GM12891 (cell line): Measurements from ENCODE around the gene PKD1L1.

Experiments
- DNase-seq: peaks from one replicate; pipeline ENCODE4 v3.0.0; 2011; ENCODE audit warnings: low spot score; ENCODE audit not compliant: insufficient read length
- FAIRE-seq: peaks from 2 replicates; lab custom pipeline; 2011; peaks lifted over from hg19 to GRCh38; lab: Jason Lieb, UNC
- PAX5 ChIP-seq: IDR thresholded peaks from 2 replicates; pipeline ENCODE4 v1.6.1; 2011; ENCODE audit warnings: low read length, moderate library complexity, mild to moderate bottlenecking; ENCODE audit not compliant: insufficient read depth, severe bottlenecking
- POLR2A ChIP-seq: IDR thresholded peaks from 2 replicates; pipeline ENCODE4 v1.6.1; 2011; ENCODE audit warnings: low read depth, low read length, control low read depth
- POLR2AphosphoS5 ChIP-seq: IDR thresholded peaks from 2 replicates; pipeline ENCODE4 v1.6.1; 2011; ENCODE audit warnings: low read depth, low read length, control low read depth
- POU2F2 ChIP-seq: IDR thresholded peaks from 2 replicates; pipeline ENCODE4 v1.6.1; 2011; ENCODE audit warnings: low read depth, mild to moderate bottlenecking, control low read depth, low read length, moderate library complexity
- SPI1 ChIP-seq: IDR thresholded peaks from 2 replicates; pipeline ENCODE4 v1.6.1; 2011; ENCODE audit warnings: low read depth, low read length, control low read depth
- TAF1 ChIP-seq: IDR thresholded peaks from 2 replicates; pipeline ENCODE4 v1.6.1; 2011; ENCODE audit warnings: low read depth, low read length, control low read depth

Gene PKD1L1

DNA sequence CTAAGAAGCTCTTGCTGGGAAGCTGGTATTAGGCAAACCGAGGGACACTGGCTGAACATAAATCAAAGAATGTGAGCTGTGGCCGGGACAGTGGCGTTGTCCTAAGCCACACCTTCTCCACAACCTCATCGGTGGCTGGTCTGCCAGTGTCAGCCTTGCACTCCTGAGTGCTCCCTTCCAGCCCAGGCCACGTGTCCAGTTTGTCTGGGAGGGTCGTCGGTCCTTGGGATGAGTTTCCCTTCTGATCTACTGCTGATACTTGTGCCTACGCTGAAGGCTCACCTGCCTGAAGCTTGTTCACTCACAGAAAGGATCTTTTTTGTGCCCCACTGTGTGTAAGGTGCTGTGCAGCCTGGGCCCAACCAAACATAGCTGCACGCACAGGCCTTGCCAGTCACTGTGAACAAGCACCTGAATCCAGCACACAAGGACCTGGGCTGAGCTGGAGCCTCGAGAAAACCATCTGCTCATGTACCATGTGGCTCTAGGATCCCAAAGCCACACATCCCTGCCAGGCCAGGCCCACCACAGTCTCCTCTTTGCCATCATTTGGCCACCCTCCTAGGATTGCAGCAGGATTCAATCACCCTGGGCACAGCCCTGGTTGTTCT, 116.1 kb downstream of the PKD1L1 start:
- FAIRE-seq, result no peak
- TF ChIP-seq PAX5 (no peak), TAF1 (no peak), SPI1 (no peak), POLR2A (no peak), POU2F2 (no peak), POLR2AphosphoS5 (no peak)

DNA sequence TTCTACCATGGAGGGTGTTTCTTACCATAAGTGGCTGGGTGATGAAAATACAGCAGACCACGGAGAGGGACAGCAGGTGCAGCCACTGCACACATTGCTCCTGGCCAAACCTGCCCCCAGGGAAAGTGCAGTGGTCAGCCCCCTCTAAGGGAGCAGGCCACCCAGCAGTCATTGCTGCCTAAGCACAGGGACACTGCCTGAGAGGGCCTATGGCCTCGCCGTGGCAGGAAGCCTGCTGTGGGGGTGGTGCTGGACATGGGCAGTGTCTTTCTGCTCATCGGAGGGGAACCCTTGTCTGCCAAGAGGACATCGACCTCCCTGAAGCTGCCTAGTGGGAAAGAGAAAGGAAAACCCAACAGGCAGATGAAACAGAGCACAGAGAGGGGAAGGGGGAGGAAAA, 118.3 kb downstream of the PKD1L1 start:
- no peak for TF ChIP-seq POLR2AphosphoS5
- TF ChIP-seq POLR2A, result no peak
- no peak for TF ChIP-seq PAX5
- no peak for TF ChIP-seq SPI1
- no peak for TF ChIP-seq TAF1
- TF ChIP-seq POU2F2, result no peak
- DNase-seq, result no peak
- FAIRE-seq, result no peak

More for the DNA sequence above, 116.1 kb downstream of the PKD1L1 start:
- DNase-seq, result no peak

DNA sequence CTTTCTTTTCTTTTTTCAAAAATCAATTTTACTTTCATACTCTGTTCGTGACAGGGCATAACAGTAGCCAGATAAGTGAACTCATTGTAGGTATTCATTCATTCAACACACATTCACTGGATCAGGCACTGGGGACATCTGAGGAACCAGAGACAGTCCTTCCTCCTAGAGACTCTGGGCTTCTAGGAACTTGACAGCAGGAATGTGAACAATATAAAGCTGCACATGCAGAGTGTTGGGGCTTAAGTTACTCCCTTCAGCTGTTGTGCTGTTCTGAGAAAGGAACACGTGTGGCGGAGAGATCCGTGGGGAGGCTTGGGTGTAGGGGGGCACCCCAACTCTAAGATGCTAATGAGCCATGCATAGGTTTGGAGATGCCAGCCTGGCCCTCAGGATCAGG, 120.4 kb downstream of the PKD1L1 start:
- FAIRE-seq, result no peak

DNA sequence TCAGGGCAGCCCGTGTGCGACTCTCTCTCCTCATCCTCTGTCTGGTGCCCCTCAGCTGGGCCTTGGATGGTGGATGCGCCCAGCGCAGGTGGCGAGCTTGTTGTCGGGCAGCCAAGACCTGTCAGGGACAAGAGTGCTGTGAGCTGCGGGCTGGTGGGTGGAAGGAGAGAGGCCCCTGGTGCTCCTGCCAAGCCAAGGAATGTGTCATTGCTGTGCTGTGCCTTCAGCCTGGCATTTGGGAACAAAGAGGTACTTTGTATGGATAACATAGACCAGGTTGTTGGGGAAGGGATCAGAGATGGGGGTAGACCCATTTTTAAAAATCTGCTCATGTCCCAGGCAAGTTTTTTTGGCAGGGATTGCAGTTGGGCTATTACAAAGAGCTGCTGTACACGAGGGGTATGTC, 120.9 kb downstream of the PKD1L1 start:
- FAIRE-seq, result no peak
- TF ChIP-seq POU2F2 (no peak), SPI1 (no peak), POLR2AphosphoS5 (no peak), TAF1 (no peak), PAX5 (no peak), POLR2A (no peak)
- DNase-seq, result no peak

More for the DNA sequence above, 120.4 kb downstream of the PKD1L1 start:
- TF ChIP-seq TAF1 (no peak), SPI1 (no peak), PAX5 (no peak), POU2F2 (no peak), POLR2AphosphoS5 (no peak), POLR2A (no peak)
- no peak for DNase-seq

DNA sequence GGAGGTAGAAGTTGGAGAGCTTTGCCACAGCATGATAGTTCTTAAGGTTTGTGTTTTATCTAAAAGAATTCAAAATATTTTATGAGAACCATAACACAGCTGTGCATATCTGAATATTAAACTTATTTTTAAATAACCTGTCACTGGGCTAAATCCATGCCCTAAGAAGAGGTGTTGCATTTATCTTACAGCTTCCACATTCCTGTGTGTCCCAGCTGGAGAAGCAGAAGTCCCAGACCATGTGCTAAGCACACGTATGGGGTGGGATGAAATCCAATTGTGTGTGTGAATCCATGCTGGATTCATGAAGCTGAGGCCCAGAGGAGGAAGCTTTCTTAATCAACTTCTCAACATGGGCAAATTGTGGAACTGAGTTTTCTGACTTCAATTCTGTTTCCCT, 121.5 kb downstream of the PKD1L1 start:
- DNase-seq (no peak), FAIRE-seq (no peak)
- TF ChIP-seq TAF1 (no peak), PAX5 (no peak), POLR2A (no peak)

DNA sequence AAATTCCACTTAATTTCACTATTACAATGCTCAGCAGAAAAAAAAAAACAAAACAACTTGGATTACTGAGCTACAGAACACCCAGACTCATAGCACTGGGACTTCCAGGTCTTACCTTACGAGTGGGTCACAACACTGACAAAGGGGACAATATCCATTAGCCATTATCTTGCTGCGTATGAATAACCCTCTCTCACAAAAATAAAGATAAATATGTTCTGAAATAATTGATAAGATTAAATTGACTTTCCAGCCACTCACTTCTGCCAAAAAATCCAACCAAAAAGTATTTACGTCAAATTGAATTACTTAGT, 128.7 kb downstream of the PKD1L1 start:
- TF ChIP-seq SPI1 (no peak), POLR2A (no peak), PAX5 (no peak), TAF1 (no peak), POU2F2 (no peak)
- FAIRE-seq, result no peak
- DNase-seq, result no peak

DNA sequence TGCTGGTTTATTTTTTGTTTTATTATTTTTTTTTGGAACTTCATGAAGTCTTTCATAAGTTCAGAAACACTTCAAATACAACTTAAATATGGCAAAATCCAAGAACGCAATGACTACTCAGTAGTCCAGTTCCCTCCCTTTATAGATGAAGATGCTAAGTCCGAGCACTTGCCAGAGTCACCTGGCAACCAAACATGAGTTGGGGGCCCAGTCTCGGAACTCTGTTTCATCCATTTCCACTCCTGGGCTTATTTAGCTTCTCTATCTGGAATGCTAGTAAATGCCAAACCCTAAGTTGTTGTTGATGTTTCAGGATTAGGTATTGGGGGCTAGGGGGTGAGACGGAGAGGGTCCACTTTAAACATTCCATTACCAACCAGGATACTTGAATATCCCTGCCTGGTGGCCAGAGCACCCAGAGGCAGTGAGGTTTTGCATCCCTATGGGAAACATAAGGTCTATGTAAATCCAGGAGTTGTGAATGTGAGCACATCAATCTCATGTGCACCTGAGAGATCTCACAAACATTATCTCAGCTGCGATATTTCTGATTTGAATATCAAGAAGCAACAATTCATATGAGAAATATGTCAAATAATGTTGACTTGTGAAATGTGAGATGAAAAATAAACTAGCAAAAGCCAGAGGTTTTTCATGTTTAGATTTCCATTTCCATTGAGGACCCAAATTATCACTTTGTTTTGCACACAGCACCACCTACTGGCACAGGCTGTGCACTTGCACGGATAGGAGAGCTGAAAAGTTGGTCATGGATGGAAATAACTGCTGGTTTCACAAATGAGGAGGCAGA, 129.3 kb downstream of the PKD1L1 start:
- TF ChIP-seq POLR2A (no peak), SPI1 (no peak), TAF1 (no peak)
- FAIRE-seq (peak; percentile 80), DNase-seq (peak; percentile 41)

DNA sequence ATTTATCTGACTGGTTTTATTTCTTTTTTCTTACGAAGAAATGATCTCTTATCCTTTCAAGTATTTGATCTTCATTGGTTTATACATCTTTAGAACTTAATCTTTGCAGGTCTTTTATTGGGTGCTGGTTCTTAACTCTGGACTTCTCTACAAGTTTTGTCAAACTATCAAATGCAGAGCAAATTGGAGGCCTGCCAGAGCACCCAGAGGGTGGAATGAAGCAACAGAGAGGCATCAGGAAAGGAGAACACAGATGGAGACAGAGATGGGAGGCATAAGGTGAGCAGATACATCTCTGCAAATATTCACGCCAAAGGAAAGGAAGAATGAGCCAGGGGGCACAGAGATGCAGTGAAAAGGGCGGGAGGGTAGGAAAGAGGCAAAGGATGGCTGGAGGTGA, 130.3 kb downstream of the PKD1L1 start:
- no peak for FAIRE-seq
- no peak for DNase-seq
- TF ChIP-seq TAF1 (no peak), PAX5 (no peak), POLR2AphosphoS5 (no peak)

DNA sequence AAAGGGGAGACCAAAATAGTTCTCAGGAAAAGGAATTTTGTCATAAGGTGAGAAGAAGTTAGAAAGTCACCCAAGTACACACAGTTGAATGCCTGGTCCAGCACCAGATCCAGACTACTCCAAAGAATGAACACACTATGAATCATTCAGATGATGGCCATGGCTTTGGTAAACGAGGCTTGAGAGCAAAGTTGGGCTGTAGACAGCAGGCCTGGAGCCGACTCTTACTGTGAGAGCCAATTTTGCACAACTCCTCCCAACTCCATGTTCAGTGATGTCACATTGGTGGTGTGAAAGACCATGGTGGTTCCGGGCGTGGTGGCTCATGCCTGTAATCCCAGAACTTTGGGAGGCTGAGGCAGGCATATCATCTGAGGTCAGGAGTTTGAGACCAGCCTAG, 131.6 kb downstream of the PKD1L1 start:
- DNase-seq, result no peak
- TF ChIP-seq PAX5 (no peak), POLR2AphosphoS5 (no peak), POLR2A (no peak), SPI1 (no peak)
- no peak for FAIRE-seq

DNA sequence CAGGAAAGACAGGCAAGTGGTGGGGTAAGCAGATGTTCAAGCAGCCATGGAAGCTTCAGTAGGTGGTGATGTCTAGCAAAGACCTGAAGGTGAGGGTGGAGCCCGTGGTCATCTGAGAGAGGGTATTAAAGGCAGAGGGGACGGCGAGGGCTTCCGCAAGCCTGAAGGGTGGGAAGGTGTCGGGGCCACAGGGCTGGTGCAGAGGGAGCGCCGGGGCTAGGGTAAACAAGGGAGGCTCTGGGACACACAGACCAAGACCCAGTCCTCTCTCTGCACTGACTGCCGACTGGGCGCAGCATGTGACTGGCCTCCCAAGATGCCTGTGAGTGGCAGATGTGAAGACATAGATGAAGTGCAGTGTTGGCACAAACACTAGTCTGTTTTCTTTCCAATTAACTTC, 132.4 kb downstream of the PKD1L1 start:
- TF ChIP-seq POLR2AphosphoS5, result no peak
- no peak for TF ChIP-seq POU2F2
- no peak for TF ChIP-seq PAX5
- no peak for TF ChIP-seq SPI1
- no peak for TF ChIP-seq POLR2A
- TF ChIP-seq TAF1, result no peak
- DNase-seq (no peak), FAIRE-seq (no peak)
